Kidney epithelial cell (primary cell): Measurements from ENCODE around the gene RPS24. TPM values are rescaled to one million over a fixed set of nuclear protein-coding genes. Genes with fewer than 3 reads are reported as not detected.

ENCODE experiments used
- DNase-seq: peaks from one replicate; pipeline ENCODE4 v3.0.0-alpha.2; 2010; ENCODE audit warnings: low read depth
- H3K27me3 ChIP-seq: 2 replicates; pipeline ENCODE4 v1.6.0; 2011; ENCODE audit warnings: low read length; ENCODE audit not compliant: control insufficient read depth, insufficient read depth
- H3K36me3 ChIP-seq: 2 replicates; pipeline ENCODE4 v1.5.1; 2011; ENCODE audit warnings: low read length; ENCODE audit not compliant: control insufficient read depth, insufficient read depth
- H3K4me3 ChIP-seq: 2 replicates; pipeline ENCODE4 v1.5.1; 2011; ENCODE audit warnings: low read depth, mild to moderate bottlenecking, control low read depth, low read length
- CTCF ChIP-seq: IDR thresholded peaks from 2 replicates; pipeline ENCODE4 v1.5.1; 2011; ENCODE audit warnings: mild to moderate bottlenecking, moderate library complexity, low read length, control low read depth, inconsistent platforms; ENCODE audit not compliant: insufficient read depth, poor library complexity, severe bottlenecking
- total RNA-seq: library from RNA; depleted of rRNA; stranded (reverse); fragments of >200 nt; gene quantifications from 2 replicates; pipeline ENCODE4 v1.2.3, GENCODE V29; 2015

Gene RPS24
- total RNA-seq, 1 donor from 2014 or later: 2,689 TPM

GRCh38 chr10:78078539-78079330 is 45.1 kb downstream of the RPS24 start:
- no peaks in the 10 kb centered on the region for H3K36me3 ChIP-seq
- H3K4me3 ChIP-seq: no peak overlapping the region
- no peak for TF ChIP-seq CTCF

GRCh38 chr10:78079411-78079810 is 45.7 kb downstream of the RPS24 start:
- Histone ChIP-seq H3K36me3 (no peaks in the 10 kb centered on the region), H3K4me3 (no peak overlapping the region), H3K27me3 (peaks cover 2% of the 10 kb centered on the region)
- TF ChIP-seq CTCF: no peak
- no peak for DNase-seq

More at GRCh38 chr10:78078539-78079330, 45.1 kb downstream of the RPS24 start:
- H3K27me3 ChIP-seq: no peaks in the 10 kb centered on the region
- DNase-seq: no peak

- no peaks in the 10 kb centered on the region for H3K36me3 ChIP-seq
- H3K4me3 ChIP-seq: no peak overlapping the region
- H3K27me3 ChIP-seq: peaks cover 4% of the 10 kb centered on the region
- TF ChIP-seq CTCF: no peak
- DNase-seq: no peak
Observed at GRCh38 chr10:78081292-78081691, 47.6 kb downstream of the RPS24 start.

GRCh38 chr10:78082636-78083035 is 49.0 kb downstream of the RPS24 start:
- Histone ChIP-seq H3K27me3 (peaks cover 4% of the 10 kb centered on the region), H3K36me3 (no peaks in the 10 kb centered on the region), H3K4me3 (no peak overlapping the region)
- TF ChIP-seq CTCF: no peak
- DNase-seq: no peak

Other genes starting within 250 kb of the RPS24 start
- 35.9 and 42.1 TPM in 2 replicates for gene DLG5, start 107.1 kb upstream of the RPS24 start, total RNA-seq
- 20.7 and 22.1 TPM in 2 replicates for gene POLR3A, start 4.3 kb upstream of the RPS24 start, total RNA-seq